Measurements from ENCODE around the gene LHFPL6. TPM values are rescaled to one million over a fixed set of nuclear protein-coding genes. Genes with fewer than 3 reads are reported as not detected.

Gene LHFPL6
- total RNA-seq, 1 donor from 2014 or later, result 17.0 TPM

Other genes starting within 250 kb of the LHFPL6 start
- 33.7 TPM for gene COG6, start 52.5 kb upstream of the LHFPL6 start, total RNA-seq

Data from temporal lobe (tissue), 1 donor.